A673 (cell line): ENCODE data around the gene MAP3K21. TPM values are rescaled to one million over a fixed set of nuclear protein-coding genes. Genes with fewer than 3 reads are reported as not detected.

Experiments used
- BruUV-seq: library from RNA; stranded (reverse); fragments of 400-500 nt; replicated peaks from 2 replicates; lab custom pipeline; 2021; lab: Mats Ljungman, UMichigan
- CTCF ChIA-PET: fragments of 300-600 bp; sonication (Branson Sonifier 250); formaldehyde crosslinking; loops from one replicate; lab custom pipeline; 2022; ENCODE audit warnings: antibody characterized with exemption; lab: Charles Lee
- POLR2A ChIA-PET: fragments of 300-600 bp; sonication (Branson Sonifier 250); formaldehyde crosslinking; loops from one replicate; lab custom pipeline; 2022; ENCODE audit warnings: antibody characterized with exemption; ENCODE audit not compliant: low non-redundant PET; lab: Charles Lee
- DNase-seq: peaks from one replicate; pipeline ENCODE4 v3.0.0-alpha.2; 2015; ENCODE audit warnings: low spot score
- H3K27ac ChIP-seq: fragments of 200-600 bp; sonication (generic); 2 replicates; pipeline ENCODE4 v1.5.1; 2016; ENCODE audit warnings: mixed run types, low read depth, mild to moderate bottlenecking, mixed read lengths, antibody characterized with exemption, low read length; ENCODE audit not compliant: poor library complexity, severe bottlenecking
- H3K27me3 ChIP-seq: fragments of 200-600 bp; sonication (generic); replicated peaks from 2 replicates; pipeline ENCODE4 v1.6.1; 2017; ENCODE audit warnings: mixed run types, low read depth, mild to moderate bottlenecking, mixed read lengths, antibody characterized with exemption, low read length; ENCODE audit not compliant: insufficient read depth, poor library complexity
- H3K36me3 ChIP-seq: fragments of 200-600 bp; sonication (generic); 2 replicates; pipeline ENCODE4 v1.6.1; 2016; ENCODE audit warnings: mixed run types, mild to moderate bottlenecking, mixed read lengths, antibody characterized with exemption, low read length; ENCODE audit not compliant: insufficient read depth, poor library complexity, severe bottlenecking
- H3K4me1 ChIP-seq: fragments of 200-600 bp; sonication (generic); 2 replicates; pipeline ENCODE4 v1.6.1; 2017; ENCODE audit warnings: mixed run types, mild to moderate bottlenecking, mixed read lengths, antibody characterized with exemption, low read length; ENCODE audit not compliant: insufficient read depth, poor library complexity, severe bottlenecking
- H3K4me3 ChIP-seq: fragments of 200-600 bp; sonication (generic); 2 replicates; pipeline ENCODE4 v1.5.1; 2016; ENCODE audit warnings: low read depth, mixed run types, mild to moderate bottlenecking, mixed read lengths, low read length; ENCODE audit not compliant: poor library complexity, severe bottlenecking
- H3K9me3 ChIP-seq: fragments of 200-600 bp; sonication (generic); 2 replicates; pipeline ENCODE4 v1.6.1; 2016; ENCODE audit warnings: mixed run types, low read depth, mild to moderate bottlenecking, mixed read lengths, antibody characterized with exemption, low read length; ENCODE audit not compliant: poor library complexity, severe bottlenecking
- CTCF ChIP-seq: fragments of 300-800, 200-600 bp; sonication (generic); conservative IDR thresholded peaks from 2 replicates; pipeline ENCODE4 v1.5.1; 2017; ENCODE audit warnings: low read depth, mild to moderate bottlenecking, antibody characterized with exemption, low read length, moderate library complexity, mixed read lengths
- EZH2 ChIP-seq: fragments of 200-600 bp; sonication (generic); IDR thresholded peaks from 2 replicates; pipeline ENCODE4 v1.6.1; 2017; ENCODE audit warnings: borderline replicate concordance, low read depth, mild to moderate bottlenecking, mixed read lengths, antibody characterized with exemption, low read length; ENCODE audit not compliant: poor library complexity, severe bottlenecking
- intact Hi-C: fragments of 100-400 bp; cut with micrococcal nuclease; formaldehyde crosslinking; loops from one replicate; pipeline ENCODE4 v1.10.0; 2022; ENCODE audit not compliant: unreplicated experiment
- total RNA-seq: library from RNA; stranded (reverse); gene quantifications from 2 replicates; pipeline ENCODE4 v1.2.3, GENCODE V29; 2021

Gene MAP3K21
- total RNA-seq, 1 experiment from 2014 or later, result 0.88 TPM

- CTCF ChIA-PET, result no interaction called here
- Histone ChIP-seq H3K9me3 (peaks cover 3% of the 10 kb centered on the region), H3K4me1 (no peaks in the 10 kb centered on the region), H3K4me3 (no peak overlapping the region), H3K27me3 (no peaks in the 10 kb centered on the region), H3K27ac (no peak overlapping the region), H3K36me3 (no peaks in the 10 kb centered on the region)
- DNase-seq, result no peak
- POLR2A ChIA-PET, result no interaction called here
- BruUV-seq, result no TSS peak
- TF ChIP-seq EZH2 (no peak), CTCF (no peak)
- intact Hi-C loops, result loop anchor here (5.0 kb wide), 1 partner anchor 767 kb away; no protein-coding TSS in a partner anchor
These were observed 27.2 kb upstream of the MAP3K21 start for GRCh38 chr1:233300326-233300725.

GRCh38 chr1:233304489-233305102 is 22.9 kb upstream of the MAP3K21 start:
- H3K4me3 ChIP-seq, result no peak overlapping the region
- no peaks in the 10 kb centered on the region for H3K27me3 ChIP-seq
- POLR2A ChIA-PET, result no interaction called here
- peak; percentile 51 for DNase-seq
- BruUV-seq, result no TSS peak
- H3K36me3 ChIP-seq, result no peaks in the 10 kb centered on the region
- peaks cover 3% of the 10 kb centered on the region for H3K9me3 ChIP-seq
- peak; percentile 77 for TF ChIP-seq CTCF
- TF ChIP-seq EZH2, result no peak
- H3K27ac ChIP-seq, result no peak overlapping the region
- intact Hi-C loops, result loop anchor here (5.0 kb wide), 1 partner anchor 763 kb away; no protein-coding TSS in a partner anchor
- CTCF ChIA-PET, result no interaction called here
- H3K4me1 ChIP-seq, result no peaks in the 10 kb centered on the region

- H3K27me3 ChIP-seq, result peaks cover 13% of the 10 kb centered on the region
- BruUV-seq, result no TSS peak
- H3K36me3 ChIP-seq, result no peaks in the 10 kb centered on the region
- no peaks in the 10 kb centered on the region for H3K9me3 ChIP-seq
- no peak for DNase-seq
- POLR2A ChIA-PET, result no interaction called here
- CTCF ChIA-PET, result no interaction called here
- H3K4me1 ChIP-seq, result no peaks in the 10 kb centered on the region
- no peak overlapping the region for H3K4me3 ChIP-seq
- TF ChIP-seq EZH2, result no peak
- TF ChIP-seq CTCF, result no peak
- H3K27ac ChIP-seq, result no peak overlapping the region
- intact Hi-C loops, result no loop called here
These were observed 13.9 kb upstream of the MAP3K21 start for GRCh38 chr1:233313434-233314155.
